ENCODE measurements around the gene PPL. TPM values are rescaled to one million over a fixed set of nuclear protein-coding genes. Genes with fewer than 3 reads are reported as not detected.

Gene PPL
- total and polyA plus RNA-seq, 4 donors: 19.9 to 89.0 (median 52.8) TPM

- no peak for TF ChIP-seq CTCF (IDR thresholded peaks at IDR 0.05; ENCODE audit: control extremely low read depth, extremely low read depth)
- WGBS, 2 donors: 89 to 92% methylated on average over 3 of the region's 3 CpGs
Observed at GRCh38 chr16:4873091-4873490, 63.9 kb downstream of the PPL start.

GRCh38 chr16:4871071-4871470 lies 65.9 kb downstream of the PPL start:
- no peak for TF ChIP-seq CTCF (IDR thresholded peaks at IDR 0.05; ENCODE audit: control extremely low read depth, extremely low read depth)
- no peak overlapping the region for H3K27ac ChIP-seq (ENCODE audit: low read depth in 1 of 2, low read length in 1 of 2)
- ATAC-seq (ENCODE audit: insufficient read depth, low FRiP score) (no peak), DNase-seq (peak in 1 of 3 donors; percentile 21)
- no peak overlapping the region for H3K9ac ChIP-seq (ENCODE audit: insufficient read depth in 1 of 2, low read length in 2 of 2)
- no peaks in the 10 kb centered on the region for H3K9me3 ChIP-seq (ENCODE audit: control insufficient read depth in 4 of 4, insufficient read depth in 3 of 4, low read length in 3 of 4)
- peaks cover 0 to 25% (median 0%) of the 10 kb centered on the region in 5 donors for H3K4me1 ChIP-seq (ENCODE audit: control insufficient read depth in 5 of 5, insufficient read depth in 5 of 5, low read length in 5 of 5)
- peaks cover 21 to 64% (median 48%) of the 10 kb centered on the region in 4 donors for H3K36me3 ChIP-seq (ENCODE audit: control insufficient read depth in 4 of 4, insufficient read depth in 4 of 4, low read length in 4 of 4)
- WGBS, 2 donors: 87 to 94% methylated on average over 4 of the region's 4 CpGs
- H3K27me3 ChIP-seq (ENCODE audit: control insufficient read depth in 3 of 3, insufficient read depth in 3 of 3, low read length in 2 of 3): no peaks in the 10 kb centered on the region
- no peak overlapping the region for H3K4me3 ChIP-seq

More at GRCh38 chr16:4873091-4873490, 63.9 kb downstream of the PPL start:
- ATAC-seq (ENCODE audit: insufficient read depth, low FRiP score) (no peak), DNase-seq (no peak)
- H3K27me3 ChIP-seq (ENCODE audit: control insufficient read depth in 3 of 3, insufficient read depth in 3 of 3, low read length in 2 of 3): no peaks in the 10 kb centered on the region
- peaks cover 0 to 19% (median 0%) of the 10 kb centered on the region in 5 donors for H3K4me1 ChIP-seq (ENCODE audit: control insufficient read depth in 5 of 5, insufficient read depth in 5 of 5, low read length in 5 of 5)
- peaks cover 36 to 77% (median 58%) of the 10 kb centered on the region in 4 donors for H3K36me3 ChIP-seq (ENCODE audit: control insufficient read depth in 4 of 4, insufficient read depth in 4 of 4, low read length in 4 of 4)
- H3K27ac ChIP-seq (ENCODE audit: low read depth in 1 of 2, low read length in 1 of 2): no peak overlapping the region
- H3K9ac ChIP-seq (ENCODE audit: insufficient read depth in 1 of 2, low read length in 2 of 2): no peak overlapping the region
- H3K9me3 ChIP-seq (ENCODE audit: control insufficient read depth in 4 of 4, insufficient read depth in 3 of 4, low read length in 3 of 4): no peaks in the 10 kb centered on the region
- no peak overlapping the region for H3K4me3 ChIP-seq

GRCh38 chr16:4870138-4870671 lies 66.7 kb downstream of the PPL start:
- Histone ChIP-seq H3K4me3 (no peak overlapping the region), H3K27ac (ENCODE audit: low read depth in 1 of 2, low read length in 1 of 2) (no peak overlapping the region), H3K36me3 (ENCODE audit: control insufficient read depth in 4 of 4, insufficient read depth in 4 of 4, low read length in 4 of 4) (peaks cover 21 to 59% (median 44%) of the 10 kb centered on the region in 4 donors), H3K9me3 (ENCODE audit: control insufficient read depth in 4 of 4, insufficient read depth in 3 of 4, low read length in 3 of 4) (no peaks in the 10 kb centered on the region), H3K9ac (ENCODE audit: insufficient read depth in 1 of 2, low read length in 2 of 2) (no peak overlapping the region), H3K27me3 (ENCODE audit: control insufficient read depth in 3 of 3, insufficient read depth in 3 of 3, low read length in 2 of 3) (no peaks in the 10 kb centered on the region), H3K4me1 (ENCODE audit: control insufficient read depth in 5 of 5, insufficient read depth in 5 of 5, low read length in 5 of 5) (peaks cover 0 to 25% (median 0%) of the 10 kb centered on the region in 5 donors)
- DNase-seq: no peak
- TF ChIP-seq CTCF (IDR thresholded peaks at IDR 0.05; ENCODE audit: control extremely low read depth, extremely low read depth): no peak
- ATAC-seq (ENCODE audit: insufficient read depth, low FRiP score): peak; percentile 41
- 80 to 89% methylated on average over 21 of the region's 21 CpGs for WGBS, 2 donors
